CD14-positive monocyte (primary cell): Measurements from ENCODE around the gene CPNE9. TPM values are rescaled to one million over a fixed set of nuclear protein-coding genes. Genes with fewer than 3 reads are reported as not detected.
"Not testable (repeated sequence)": the region's sequence is repeated elsewhere in the genome, so short reads cannot be mapped to it uniquely, and the experiment has no call there.

Experiments
- DNase-seq, 3 donors: peaks; one replicate each; pipeline ENCODE4 v3.0.0-alpha.2; 2011 to 2022
- H2AFZ ChIP-seq: 2 replicates; pipeline ENCODE4 v1.6.0; 2012; ENCODE audit warnings: mild to moderate bottlenecking, low read depth, low read length, inconsistent platforms; ENCODE audit not compliant: insufficient read depth, poor library complexity, severe bottlenecking
- H3K27ac ChIP-seq, 2 donors: 1 replicate in 1 of 2; 2 replicates in 1 of 2; pipeline ENCODE4 v1.5.1; 2012 to 2013; ENCODE audit warnings: low read length in 2 of 2, control low read depth in 1 of 2, inconsistent platforms in 1 of 2, low read depth in 1 of 2, mild to moderate bottlenecking in 1 of 2
- H3K27me3 ChIP-seq, 2 donors: one replicate each; pipeline versions ENCODE4 v1.6.0 to v1.6.1; 2011 to 2013; ENCODE audit warnings: low read length in 2 of 2; ENCODE audit not compliant: control insufficient read depth in 2 of 2, insufficient read depth in 2 of 2
- H3K36me3 ChIP-seq, 2 donors: replicated peaks in 1 of 2; 1 replicate in 1 of 2; 2 replicates in 1 of 2; pipeline versions ENCODE4 v1.5.1 to v1.6.1; 2012 to 2013; ENCODE audit warnings: low read length in 2 of 2, control low read depth in 1 of 2, inconsistent platforms in 1 of 2, mild to moderate bottlenecking in 1 of 2; ENCODE audit not compliant: insufficient read depth in 2 of 2, control insufficient read depth in 1 of 2
- H3K4me1 ChIP-seq, 2 donors: 1 replicate in 1 of 2; 2 replicates in 1 of 2; pipeline versions ENCODE4 v1.5.1 to v1.6.1; 2012 to 2013; ENCODE audit warnings: low read length in 2 of 2, control low read depth in 1 of 2, inconsistent platforms in 1 of 2, mild to moderate bottlenecking in 1 of 2, moderate library complexity in 1 of 2; ENCODE audit not compliant: insufficient read depth in 2 of 2, control insufficient read depth in 1 of 2
- H3K4me2 ChIP-seq: replicated peaks from 2 replicates; pipeline ENCODE3; 2012; ENCODE audit warnings: low read length, moderate library complexity, mild to moderate bottlenecking; ENCODE audit not compliant: poor library complexity, severe bottlenecking; ENCODE audit errors: extremely low read depth
- H3K4me3 ChIP-seq, 3 experiments: fragments of 200-600 bp in 1 of 3; sonication (generic) in 1 of 3; replicated peaks in 1 of 3; 1 replicate in 2 of 3; 2 replicates in 1 of 3; pipeline ENCODE4 v1.5.1; 2011 to 2013; ENCODE audit warnings: low read length in 3 of 3, mild to moderate bottlenecking in 3 of 3, control low read depth in 2 of 3, low read depth in 2 of 3, inconsistent platforms in 1 of 3, moderate library complexity in 1 of 3
- H3K79me2 ChIP-seq: 2 replicates; pipeline ENCODE4 v1.6.0; 2012; ENCODE audit warnings: mild to moderate bottlenecking, control low read depth, inconsistent platforms, low read length, moderate library complexity; ENCODE audit not compliant: insufficient read depth
- H3K9ac ChIP-seq: 2 replicates; pipeline ENCODE4 v1.6.0; 2017; ENCODE audit warnings: low read length, mild to moderate bottlenecking; ENCODE audit not compliant: insufficient read depth, poor library complexity, severe bottlenecking
- H3K9me3 ChIP-seq, 2 donors: replicated peaks in 1 of 2; 1 replicate in 1 of 2; 2 replicates in 1 of 2; pipeline versions ENCODE4 v1.5.1 to v1.6.1; 2012 to 2013; ENCODE audit warnings: low read length in 2 of 2, control low read depth in 1 of 2; ENCODE audit not compliant: control insufficient read depth in 1 of 2, insufficient read depth in 1 of 2
- H4K20me1 ChIP-seq: 2 replicates; pipeline ENCODE4 v1.6.0; 2012; ENCODE audit warnings: mild to moderate bottlenecking, low read length, control low read depth, moderate library complexity; ENCODE audit not compliant: insufficient read depth
- H3K27ac Mint-ChIP-seq, 7 donors: one replicate each; pipeline ENCODE4 v1.8.0; 2020; ENCODE audit warnings: mild to moderate bottlenecking in 7 of 7, mixed read lengths in 7 of 7, moderate library complexity in 6 of 7, inconsistent platforms in 2 of 7
- H3K27me3 Mint-ChIP-seq, 3 donors: one replicate each; pipeline ENCODE4 v1.8.0; 2021 to 2022; ENCODE audit warnings: low read depth in 3 of 3, mild to moderate bottlenecking in 3 of 3, mixed read lengths in 3 of 3, moderate library complexity in 3 of 3, inconsistent platforms in 1 of 3
- H3K36me3 Mint-ChIP-seq, 2 donors: one replicate each; pipeline ENCODE4 v1.8.0; 2020; ENCODE audit warnings: mixed read lengths in 2 of 2, inconsistent platforms in 1 of 2, mild to moderate bottlenecking in 1 of 2
- H3K4me1 Mint-ChIP-seq: one replicate; pipeline ENCODE4 v1.8.0; 2020; ENCODE audit warnings: mild to moderate bottlenecking, mixed read lengths
- H3K4me3 Mint-ChIP-seq, 2 donors: one replicate each; pipeline ENCODE4 v1.8.0; 2020; ENCODE audit warnings: mild to moderate bottlenecking in 2 of 2, mixed read lengths in 2 of 2, moderate library complexity in 1 of 2
- H3K9me3 Mint-ChIP-seq, 7 donors: one replicate each; pipeline ENCODE4 v1.8.0; 2020 to 2022; ENCODE audit warnings: mixed read lengths in 7 of 7, mild to moderate bottlenecking in 6 of 7, moderate library complexity in 6 of 7, inconsistent platforms in 2 of 7
- CTCF ChIP-seq: fragments of 200-600 bp; IDR thresholded peaks from one replicate; pipeline ENCODE4 v1.8.0; 2022; ENCODE audit warnings: antibody characterized with exemption, mild to moderate bottlenecking
- WGBS: methylation state at CpG from one replicate; pipeline ENCODE4 v1.1.5; 2013; ENCODE audit warnings: missing lambda C conversion rate; ENCODE audit not compliant: insufficient coverage; 5-methylcytosine and 5-hydroxymethylcytosine counted together
- intact Hi-C, 2 donors: fragments of 100-400 bp; cut with micrococcal nuclease; formaldehyde crosslinking; loops; one replicate each; pipeline versions ENCODE4 v1.15.0 to v1.15.1; 2023
- polyA plus RNA-seq, 3 donors: library from polyadenylated mRNA; depleted of rRNA in 1 of 3; unstranded in 2 of 3; stranded (reverse) in 1 of 3; fragments of 300-500 nt in 2 of 3; fragments of >200 nt in 1 of 3; fragmentation: Illumina TruSeq in 2 of 3; gene quantifications; 1 replicate in 2 of 3; 2 replicates in 1 of 3; pipeline ENCODE4 v1.2.3, GENCODE V29; 2012 to 2021

Gene CPNE9
- polyA plus RNA-seq, 3 donors: 0.51 to 0.55 TPM; not detected in 1

- H4K20me1 ChIP-seq: peaks cover 6% of the 10 kb centered on the region
- peaks cover 0 to 17% (median 12%) of the 10 kb centered on the region in 3 donors for H3K27me3 Mint-ChIP-seq
- H3K9ac ChIP-seq: peak within 1 kb of the TSS; percentile 83
- H3K4me3 Mint-ChIP-seq: peak within 1 kb of the TSS; percentile 89 to 95
- WGBS: 14% methylated on average over 49 of the region's 49 CpGs
- peak; percentile 34 to 59 (median 50) for DNase-seq
- peaks cover 14 to 17% of the 10 kb centered on the region in 2 donors for H3K36me3 ChIP-seq
- H3K9me3 Mint-ChIP-seq: peaks cover 0 to 1% (median 0%) of the 10 kb centered on the region in 7 donors
- peaks cover 18% of the 10 kb centered on the region for H3K79me2 ChIP-seq
- H3K4me1 ChIP-seq: peaks cover 44 to 51% of the 10 kb centered on the region in 2 donors
- H3K4me2 ChIP-seq: peak within 1 kb of the TSS; percentile 96
- no peaks in the 10 kb centered on the region for H3K27me3 ChIP-seq
- H3K4me1 Mint-ChIP-seq: peaks cover 57% of the 10 kb centered on the region
- no peak for TF ChIP-seq CTCF
- no peaks in the 10 kb centered on the region for H3K9me3 ChIP-seq
- H3K4me3 ChIP-seq: peak within 1 kb of the TSS; percentile 58 to 89 (median 81)
- intact Hi-C loops: no loop called here
- peaks cover 18 to 28% of the 10 kb centered on the region in 2 donors for H3K36me3 Mint-ChIP-seq
- H2AFZ ChIP-seq: peak within 1 kb of the TSS; percentile 90
- peak within 1 kb of the TSS in 1 of 2 donors; percentile 80 for H3K27ac ChIP-seq
- H3K27ac Mint-ChIP-seq: peak within 1 kb of the TSS; percentile 57 to 84 (median 70)
Observed at GRCh38 chr3:9769426-9770275, 66.0 kb downstream of the CPNE9 start, which contains the start of gene CAMK1. Gene CAMK1, minus strand, starts transcription at chr3:9769947. Its CDS starts 2,198 bp downstream, at chr3:9767749.

- no peak for DNase-seq
- Histone ChIP-seq H3K9ac (peak overlapping the region; percentile 83), H4K20me1 (peaks cover 6% of the 10 kb centered on the region), H3K4me2 (peak overlapping the region; percentile 96), H3K4me1 (peaks cover 44 to 51% of the 10 kb centered on the region in 2 donors), H3K27ac (peak overlapping the region in 1 of 2 donors; percentile 80), H3K9me3 (no peaks in the 10 kb centered on the region), H2AFZ (peak overlapping the region; percentile 90), H3K4me3 (peak overlapping the region; percentile 58 to 89 (median 81)), H3K36me3 (peaks cover 9 to 13% of the 10 kb centered on the region in 2 donors), H3K27me3 (no peaks in the 10 kb centered on the region), H3K79me2 (peaks cover 18% of the 10 kb centered on the region)
- H3K27ac Mint-ChIP-seq: peak overlapping the region in 4 of 7 donors; percentile 32 to 70 (median 61)
- TF ChIP-seq CTCF: no peak
- H3K27me3 Mint-ChIP-seq: peaks cover 0 to 18% (median 12%) of the 10 kb centered on the region in 3 donors
- H3K4me1 Mint-ChIP-seq: peaks cover 55% of the 10 kb centered on the region
- peaks cover 16 to 21% of the 10 kb centered on the region in 2 donors for H3K36me3 Mint-ChIP-seq
- WGBS: 29% methylated on average over 15 of the region's 15 CpGs
- peaks cover 0 to 1% (median 0%) of the 10 kb centered on the region in 7 donors for H3K9me3 Mint-ChIP-seq
- intact Hi-C loops: no loop called here
- H3K4me3 Mint-ChIP-seq: peak overlapping the region; percentile 72 to 85
Observed at GRCh38 chr3:9770276-9770812, 66.7 kb downstream of the CPNE9 start.

- H3K27ac ChIP-seq, intact Hi-C loops, H2AFZ ChIP-seq, H3K9me3 Mint-ChIP-seq, H4K20me1 ChIP-seq, H3K9me3 ChIP-seq, H3K4me2 ChIP-seq, H3K4me3 ChIP-seq, H3K27ac Mint-ChIP-seq, H3K9ac ChIP-seq, DNase-seq, H3K36me3 ChIP-seq, H3K27me3 ChIP-seq: not testable (repeated sequence)
- peaks cover 18% of the 10 kb centered on the region for H3K79me2 ChIP-seq
- Mint-ChIP-seq H3K27me3 (peaks cover 2 to 19% (median 12%) of the 10 kb centered on the region in 3 donors), H3K36me3 (peaks cover 10 to 15% of the 10 kb centered on the region in 2 donors), H3K4me3 (peak overlapping the region in 1 of 2 donors; percentile 60), H3K4me1 (peaks cover 53% of the 10 kb centered on the region)
- H3K4me1 ChIP-seq: peaks cover 41 to 50% of the 10 kb centered on the region in 2 donors
- no CpG with 5 or more reads among the region's 2 CpGs for WGBS
Observed at GRCh38 chr3:9771007-9771406, 67.4 kb downstream of the CPNE9 start.
